HG03108 (cell line): ENCODE results near the gene FANK1.
"Not testable (repeated sequence)": the region's sequence is repeated elsewhere in the genome, so short reads cannot be mapped to it uniquely, and the experiment has no call there.

Experiments used
- ATAC-seq: cut with Tn5 transposase; IDR thresholded peaks from one replicate; pipeline ENCODE4 v1.9.1; 2021; ENCODE audit warnings: moderate library complexity; ENCODE audit not compliant: unreplicated experiment

Gene FANK1

GRCh38 chr10:125926247-125926646, 29.9 kb downstream of the FANK1 start:
- ATAC-seq: no peak

DNA sequence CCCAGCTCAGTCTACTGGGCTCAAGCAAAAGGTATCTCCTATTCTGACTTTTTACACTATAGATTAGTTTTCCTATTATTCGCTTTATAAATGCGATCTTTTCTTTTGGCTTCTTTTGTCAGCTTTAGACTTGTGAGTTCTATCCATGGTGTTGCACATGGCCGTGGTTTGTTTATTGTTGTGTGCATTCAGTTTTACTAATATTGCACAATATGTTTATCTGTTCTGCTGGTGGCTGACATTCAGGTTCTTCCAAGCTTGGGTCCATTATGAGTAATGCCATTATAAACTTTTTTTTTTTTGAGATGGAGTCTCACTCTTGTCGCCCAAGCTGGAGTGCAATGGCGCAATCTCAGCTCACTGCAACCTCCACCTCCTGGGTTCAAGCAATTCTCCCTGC, 30.9 kb downstream of the FANK1 start:
- ATAC-seq: not testable (repeated sequence)

GRCh38 chr10:125928928-125929585, 32.7 kb downstream of the FANK1 start:
- no peak for ATAC-seq

DNA sequence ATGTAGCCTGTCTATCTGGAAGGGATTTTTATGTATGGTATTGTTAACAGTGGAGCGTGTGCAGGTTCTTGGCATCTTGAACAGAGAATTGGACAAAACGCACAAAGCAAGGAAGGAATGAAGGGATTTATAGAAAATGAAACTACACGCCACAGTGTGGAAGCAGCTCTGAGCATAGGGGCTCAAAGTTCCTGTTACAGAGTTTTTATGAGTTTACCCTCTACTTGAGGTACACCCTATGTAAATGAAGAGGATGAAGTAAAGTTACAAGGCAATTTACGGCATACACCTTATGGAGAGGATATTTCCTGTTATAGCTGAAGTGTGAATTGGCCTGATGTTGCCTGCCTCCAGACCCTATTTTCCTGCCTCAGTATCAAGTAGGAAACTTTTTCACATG, 33.3 kb downstream of the FANK1 start:
- ATAC-seq: no peak

- ATAC-seq: no peak
Measured at GRCh38 chr10:125933693-125934092, 37.3 kb downstream of the FANK1 start.

DNA sequence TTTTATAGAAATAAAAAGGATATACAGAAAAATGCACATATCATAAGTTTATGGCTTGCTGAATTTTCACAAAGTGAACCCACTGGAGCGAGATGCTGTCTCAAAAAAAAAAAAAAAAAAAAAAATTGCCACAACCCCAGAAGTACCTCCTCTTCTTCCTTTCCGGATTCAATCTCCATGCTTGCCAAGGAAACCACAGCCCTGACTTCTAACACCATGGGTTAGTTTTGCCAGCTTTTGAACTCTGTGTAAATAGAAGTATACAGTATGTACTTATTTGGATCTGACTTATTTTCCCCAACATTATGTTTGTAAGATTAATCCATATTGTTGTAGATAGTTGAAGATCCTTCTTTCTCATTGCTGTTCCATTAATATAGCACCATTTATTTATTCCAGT, 40.0 kb downstream of the FANK1 start:
- no peak for ATAC-seq

DNA sequence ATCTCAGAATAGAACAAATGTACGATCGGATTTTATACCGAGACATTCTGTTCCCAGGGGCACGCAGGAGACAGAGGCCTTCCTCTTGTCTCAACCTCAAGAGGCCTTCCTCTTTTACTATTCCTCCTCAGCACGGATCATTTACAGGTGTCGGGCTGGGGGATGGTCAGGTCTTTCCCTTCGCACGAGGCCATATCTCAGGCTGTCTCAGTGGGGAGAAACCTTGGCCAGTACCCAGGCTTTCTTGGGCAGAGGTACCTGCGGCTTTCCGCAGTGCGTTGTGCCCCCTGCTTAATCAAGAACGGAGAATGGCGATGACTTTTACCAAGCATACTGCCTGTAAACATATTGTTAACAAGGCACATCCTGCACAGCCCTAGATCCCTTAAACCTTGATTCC, 44.2 kb downstream of the FANK1 start:
- ATAC-seq: no peak

DNA sequence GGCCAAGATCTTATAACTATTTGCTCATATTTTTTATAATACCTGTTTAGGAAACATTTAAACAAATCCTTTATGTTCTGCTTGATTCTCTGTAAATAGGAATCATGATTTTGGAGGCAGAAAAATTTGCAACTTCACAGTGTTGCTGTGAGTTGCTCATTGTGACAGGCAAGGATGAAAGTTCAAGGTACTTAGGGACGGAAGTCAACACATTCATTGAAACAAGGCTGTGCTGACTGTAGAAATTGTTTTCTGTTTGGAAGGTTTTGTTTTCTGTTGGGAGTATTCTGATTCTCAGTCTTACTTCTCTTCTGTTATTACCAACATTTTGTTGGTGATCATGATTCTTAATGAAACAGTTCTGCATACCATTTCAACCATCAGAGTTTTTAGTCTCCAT, 54.9 kb downstream of the FANK1 start:
- no peak for ATAC-seq

GRCh38 chr10:125953778-125954385, 57.5 kb downstream of the FANK1 start:
- no peak for ATAC-seq

- no peak for ATAC-seq
Measured at GRCh38 chr10:125955766-125956165, 59.4 kb downstream of the FANK1 start.

- no peak for ATAC-seq
Measured at GRCh38 chr10:125961743-125962142, 65.4 kb downstream of the FANK1 start.

DNA sequence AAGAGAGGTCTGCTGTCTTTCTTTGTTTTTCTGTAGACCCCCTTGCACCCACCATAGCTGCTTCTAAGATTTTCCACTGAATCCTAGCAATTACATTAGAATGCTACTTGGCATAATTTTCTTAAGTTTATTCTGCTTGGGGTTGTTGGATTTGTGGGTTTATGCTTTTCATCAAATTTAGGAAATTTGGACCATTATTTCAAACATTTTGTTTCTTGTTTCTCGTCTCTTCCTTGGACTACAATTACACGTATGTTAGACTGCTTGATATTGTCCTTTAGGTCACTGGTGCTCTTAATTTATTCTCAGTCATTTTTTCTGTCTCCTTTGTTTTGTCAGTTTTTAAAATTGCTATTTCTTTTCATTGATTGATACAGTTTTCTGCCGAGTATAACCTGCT, 65.8 kb downstream of the FANK1 start:
- no peak for ATAC-seq

DNA sequence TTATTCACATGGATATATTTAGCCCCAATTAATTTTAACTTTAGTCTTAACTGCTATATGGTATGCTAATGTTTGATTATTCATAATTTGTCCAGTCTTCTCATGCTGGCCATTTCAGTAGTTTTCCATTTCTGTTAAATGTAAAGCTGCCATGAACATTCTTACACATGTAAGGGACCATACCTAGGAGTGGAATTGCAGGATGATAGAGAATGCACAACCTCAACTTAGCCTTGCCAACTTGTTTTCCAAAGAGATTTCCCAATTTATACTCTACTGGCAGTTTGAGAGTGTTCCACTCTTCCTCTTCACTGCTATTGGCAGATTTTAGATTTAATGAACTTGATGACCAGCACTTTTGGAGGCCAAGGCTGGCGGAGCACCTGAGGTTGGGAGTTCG, 68.2 kb downstream of the FANK1 start:
- ATAC-seq: no peak

DNA sequence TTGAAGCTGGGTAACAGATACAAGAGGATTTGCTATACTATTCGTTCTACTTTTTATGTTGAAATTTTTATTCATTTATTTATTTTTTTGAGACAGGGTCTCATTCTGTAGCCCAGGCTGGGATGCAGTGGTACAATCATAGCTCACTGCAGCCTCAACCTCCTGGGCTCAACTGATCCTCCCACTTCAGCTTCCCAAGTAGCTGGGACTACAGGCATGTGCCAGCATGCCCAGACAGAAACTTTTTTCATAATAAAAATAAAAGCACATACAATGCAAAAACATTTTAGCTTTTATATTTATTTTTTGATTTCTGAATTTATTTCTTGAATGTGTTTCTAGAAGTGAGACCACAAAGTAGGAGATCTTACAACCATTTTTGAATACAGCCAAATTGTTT, 71.2 kb downstream of the FANK1 start:
- ATAC-seq: no peak

DNA sequence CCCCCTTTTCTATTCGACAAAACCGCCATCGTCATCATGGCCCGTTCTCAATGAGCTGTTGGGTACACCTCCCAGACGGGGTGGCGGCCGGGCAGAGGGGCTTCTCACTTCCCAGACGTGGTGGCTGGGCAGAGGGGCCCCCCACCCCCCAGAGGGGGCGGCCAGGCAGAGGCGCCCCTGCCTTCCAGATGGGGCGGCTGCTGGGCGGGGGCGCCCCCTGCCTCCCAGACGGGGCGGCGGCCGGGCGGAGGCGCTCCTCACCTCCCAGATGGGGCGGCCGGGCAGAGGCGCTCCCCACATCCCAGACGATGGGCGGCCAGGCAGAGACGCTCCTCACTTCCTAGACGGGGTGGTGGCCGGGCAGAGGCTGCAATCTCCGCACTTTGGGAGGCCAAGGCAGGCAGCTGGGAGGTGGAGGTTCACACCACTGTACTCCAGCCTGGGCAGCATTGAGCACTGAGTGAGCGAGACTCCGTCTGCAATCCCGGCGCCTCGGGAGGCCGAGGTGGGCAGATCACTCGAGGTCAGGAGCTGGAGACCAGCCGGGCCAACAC, 73.8 kb downstream of the FANK1 start:
- ATAC-seq: not testable (repeated sequence)

GRCh38 chr10:125976960-125977605, 80.7 kb downstream of the FANK1 start:
- no peak for ATAC-seq

GRCh38 chr10:125979976-125980375, 83.6 kb downstream of the FANK1 start:
- ATAC-seq: no peak

- no peak for ATAC-seq
Measured at GRCh38 chr10:125980521-125981035, 84.2 kb downstream of the FANK1 start.

DNA sequence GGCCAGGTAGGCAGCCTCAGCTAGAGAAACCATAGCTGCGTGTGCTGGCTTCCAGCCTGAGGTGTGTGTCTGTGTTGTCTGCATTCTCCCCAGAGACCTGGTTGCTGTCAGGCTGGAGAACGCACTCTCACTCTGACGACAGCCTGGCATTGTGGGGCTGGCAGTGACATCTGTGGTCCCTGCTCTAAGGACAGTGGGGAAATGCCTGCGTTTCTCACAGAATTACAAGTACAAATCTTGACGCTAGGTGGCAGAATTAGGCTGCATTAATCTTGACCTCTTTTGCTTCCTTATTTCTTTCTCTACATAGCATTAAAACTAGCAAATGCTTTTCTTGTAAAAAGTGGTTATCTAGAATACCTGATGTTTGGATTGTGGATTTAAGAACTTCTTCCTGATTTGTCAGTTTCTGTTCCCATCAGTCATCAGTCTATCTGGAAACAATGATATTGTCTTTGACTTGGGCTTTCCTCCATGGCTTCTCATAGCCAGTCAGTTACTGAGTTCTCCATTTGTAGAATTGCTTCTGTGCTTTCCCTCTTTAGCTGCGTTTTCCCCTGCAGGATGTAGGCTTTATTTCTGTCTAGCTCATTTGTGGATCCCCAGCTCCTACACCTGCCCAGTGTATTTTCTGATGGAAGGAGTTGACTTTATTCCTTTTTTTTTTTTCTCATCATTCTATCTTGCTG, 86.0 kb downstream of the FANK1 start:
- no peak for ATAC-seq

DNA sequence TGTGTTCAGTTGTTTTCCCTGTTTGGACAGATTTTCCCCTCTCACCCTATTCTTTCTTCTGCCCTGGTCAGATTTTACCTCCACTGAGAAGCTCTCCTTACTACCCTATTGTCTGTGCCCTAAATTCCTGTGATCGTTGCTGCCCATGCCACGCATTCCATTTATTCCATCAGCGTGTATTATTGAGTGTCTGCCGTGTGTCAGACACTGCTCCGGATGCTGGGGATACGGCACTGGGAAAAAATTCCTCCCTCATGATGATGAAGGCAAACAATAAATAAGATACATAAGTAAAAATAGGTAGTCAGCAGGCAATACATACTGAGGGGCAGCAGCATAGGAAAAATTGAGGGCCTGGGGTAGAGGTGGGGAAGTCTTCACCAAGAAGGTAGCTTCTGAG, 86.8 kb downstream of the FANK1 start:
- ATAC-seq: no peak

DNA sequence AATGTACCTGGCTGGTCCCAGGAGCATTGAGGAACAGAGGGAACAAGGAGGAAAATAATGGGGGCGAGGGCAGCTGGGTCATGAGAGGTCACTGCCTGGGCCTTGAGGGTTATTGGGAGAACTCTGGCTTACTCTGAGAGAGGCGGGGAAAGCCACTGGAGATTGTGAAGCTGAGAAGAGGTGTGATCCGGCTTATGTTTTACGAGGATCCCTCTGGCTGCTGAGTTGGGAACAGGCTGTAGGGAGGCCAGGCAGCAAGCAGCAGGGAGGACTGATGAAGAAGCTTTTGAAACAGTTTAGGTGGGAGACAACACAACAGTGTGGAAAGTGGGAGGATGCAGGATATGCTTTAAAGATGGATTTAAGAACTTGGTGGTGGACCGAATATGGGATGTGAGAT, 87.3 kb downstream of the FANK1 start:
- no peak for ATAC-seq
